ENCODE results near the gene HSFX2.
"Not testable (repeated sequence)": the region's sequence is repeated elsewhere in the genome, so short reads cannot be mapped to it uniquely, and the experiment has no call there.

HSFX2 gene, protein sequence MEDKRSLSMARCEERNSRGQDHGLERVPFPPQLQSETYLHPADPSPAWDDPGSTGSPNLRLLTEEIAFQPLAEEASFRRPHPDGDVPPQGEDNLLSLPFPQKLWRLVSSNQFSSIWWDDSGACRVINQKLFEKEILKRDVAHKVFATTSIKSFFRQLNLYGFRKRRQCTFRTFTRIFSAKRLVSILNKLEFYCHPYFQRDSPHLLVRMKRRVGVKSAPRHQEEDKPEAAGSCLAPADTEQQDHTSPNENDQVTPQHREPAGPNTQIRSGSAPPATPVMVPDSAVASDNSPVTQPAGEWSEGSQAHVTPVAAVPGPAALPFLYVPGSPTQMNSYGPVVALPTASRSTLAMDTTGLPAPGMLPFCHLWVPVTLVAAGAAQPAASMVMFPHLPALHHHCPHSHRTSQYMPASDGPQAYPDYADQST

DNA sequence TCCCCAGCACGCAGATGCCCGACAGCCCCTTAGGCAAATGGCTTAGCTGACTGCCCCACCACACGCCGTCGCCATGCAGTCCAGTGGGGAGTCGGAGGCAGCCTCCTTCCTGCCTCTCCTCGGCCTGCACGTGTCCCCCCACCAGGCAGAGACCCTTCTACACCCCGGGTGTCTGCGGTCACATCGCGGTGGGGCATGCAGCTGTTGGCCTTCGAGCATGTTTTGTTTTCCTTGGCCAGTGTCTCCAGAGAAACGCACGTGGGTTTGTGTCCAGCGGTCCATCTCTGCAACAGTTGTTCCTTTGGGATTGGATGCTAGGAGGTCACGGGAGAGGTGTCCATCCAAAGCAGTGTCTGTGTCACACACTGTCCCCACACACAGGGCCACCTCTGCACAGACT is at the start of gene HSFX2:
Gene HSFX2, minus strand, starts transcription at position 101 of the 400 bp plus-strand sequence. CDS start 614 bp downstream, outside the sequence.
- in situ Hi-C loops (cut with MboI; ENCODE audit: low sequenced_read_pairs): not testable (repeated sequence)

DNA sequence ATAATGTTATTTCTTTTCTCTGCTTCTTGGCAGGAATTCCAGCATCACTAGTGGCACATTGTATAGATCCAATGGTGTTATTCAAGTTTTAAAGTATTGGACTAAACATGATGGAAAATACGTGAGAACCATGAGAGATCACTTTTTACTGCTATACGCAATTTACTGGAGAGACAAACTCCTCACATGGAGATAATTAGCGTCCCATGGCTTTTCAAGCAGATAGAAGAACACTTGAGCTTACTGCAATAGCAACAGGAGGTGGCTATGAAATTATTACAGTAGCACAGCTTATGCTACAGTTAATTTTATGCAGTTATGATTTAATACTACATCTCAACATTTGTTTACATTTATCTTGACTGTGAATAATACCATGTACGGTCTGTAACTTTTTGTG is 48.4 kb upstream of the HSFX2 start:
- in situ Hi-C loops (cut with MboI; ENCODE audit: low sequenced_read_pairs): no loop called here

DNA sequence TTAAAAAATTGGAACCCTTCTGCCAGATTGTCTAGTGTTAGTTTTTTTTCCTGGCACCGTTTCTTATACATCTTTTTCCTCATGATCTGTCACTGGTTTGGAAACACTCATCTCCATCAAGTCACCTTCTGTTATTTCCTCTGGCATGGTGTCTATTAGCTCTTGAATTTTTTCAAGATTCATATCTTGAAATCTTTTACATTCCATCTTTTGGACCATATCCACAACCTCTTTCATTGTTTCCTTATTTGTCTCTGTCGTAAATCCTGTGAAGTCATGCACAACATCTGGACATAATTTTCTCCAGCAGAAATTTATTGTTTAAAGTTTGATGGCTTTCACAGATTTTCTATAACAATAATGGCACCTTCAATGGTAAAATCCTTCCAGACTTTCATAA is 46.7 kb upstream of the HSFX2 start:
- in situ Hi-C loops (cut with MboI; ENCODE audit: low sequenced_read_pairs): no loop called here

DNA sequence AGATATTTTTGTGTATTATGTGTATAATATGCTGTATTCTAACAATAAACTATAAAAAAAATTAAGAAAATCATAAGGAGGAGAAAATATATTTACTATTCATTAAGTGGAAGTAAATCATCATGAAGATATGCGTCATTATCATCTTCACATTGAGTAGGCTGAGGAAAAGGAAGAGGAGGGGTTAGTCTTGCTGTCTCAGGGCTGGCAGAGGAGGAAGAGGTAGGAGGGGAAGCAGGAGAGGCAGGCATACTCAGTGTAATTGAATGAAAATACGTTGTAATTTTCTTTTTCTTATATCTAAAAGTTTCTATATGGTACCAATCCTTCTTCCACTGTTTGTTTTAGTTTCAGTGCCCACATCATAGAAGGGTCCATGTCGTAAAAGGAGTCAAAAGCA is 46.3 kb upstream of the HSFX2 start:
- in situ Hi-C loops (cut with MboI; ENCODE audit: low sequenced_read_pairs): no loop called here

DNA sequence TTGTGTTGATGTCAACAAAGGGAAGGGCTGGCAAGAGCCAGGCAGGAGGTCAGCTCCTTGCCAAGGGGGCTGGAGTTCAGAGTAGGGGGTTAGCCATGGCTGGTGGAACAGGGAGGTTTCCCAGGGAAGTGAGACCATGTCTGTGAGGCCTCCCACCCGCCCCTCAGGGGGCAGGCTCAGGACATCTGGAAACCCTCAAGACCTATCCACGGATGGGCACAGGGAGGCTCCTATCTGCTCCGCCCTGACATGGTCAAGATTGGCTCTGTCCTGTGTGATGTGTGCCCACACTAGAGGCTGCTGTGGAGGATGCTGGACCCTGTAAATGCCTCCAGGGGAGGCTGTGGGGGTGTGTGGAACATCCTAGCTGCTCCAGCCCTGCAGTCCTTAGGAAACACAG is 44.5 kb upstream of the HSFX2 start:
- in situ Hi-C loops (cut with MboI; ENCODE audit: low sequenced_read_pairs): no loop called here

DNA sequence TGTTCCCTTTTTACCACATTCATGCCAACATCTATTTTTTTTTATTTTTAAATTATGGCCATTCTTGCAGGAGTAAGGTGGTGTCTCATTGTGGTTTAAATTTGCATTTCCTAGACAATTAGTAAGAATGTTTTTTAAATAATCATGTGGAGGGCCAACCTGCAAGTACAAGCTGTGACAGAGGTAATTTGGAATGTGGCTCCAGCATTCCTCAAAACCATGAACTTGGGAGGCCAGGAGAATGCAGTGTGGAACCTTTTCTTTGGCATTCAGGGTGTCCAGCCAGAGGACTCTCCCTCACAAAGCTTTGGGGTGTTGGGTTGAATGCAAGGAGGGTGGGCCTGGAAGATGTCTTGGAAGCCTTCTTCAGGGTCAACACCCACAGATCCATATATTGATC is 43.7 kb upstream of the HSFX2 start:
- in situ Hi-C loops (cut with MboI; ENCODE audit: low sequenced_read_pairs): no loop called here

DNA sequence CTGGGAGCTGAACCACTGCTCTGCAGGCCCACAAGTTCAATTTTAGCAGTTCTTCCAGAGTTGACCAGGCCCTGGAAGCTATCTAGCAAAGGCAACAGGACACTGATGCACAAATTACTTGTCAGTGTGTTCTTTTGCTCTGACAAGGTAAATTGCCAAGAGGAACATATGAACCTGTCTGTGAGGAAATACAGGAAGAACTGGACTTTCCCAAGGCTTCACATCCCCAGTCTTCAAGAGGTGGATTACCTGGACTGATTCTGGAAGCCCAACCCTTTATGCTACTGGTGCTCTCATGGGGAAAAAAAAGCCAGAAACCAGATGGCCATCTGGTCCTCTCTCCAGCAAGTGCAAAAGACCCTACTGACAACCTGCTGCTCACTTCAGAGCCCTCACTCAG is 38.4 kb upstream of the HSFX2 start:
- in situ Hi-C loops (cut with MboI; ENCODE audit: low sequenced_read_pairs): no loop called here

DNA sequence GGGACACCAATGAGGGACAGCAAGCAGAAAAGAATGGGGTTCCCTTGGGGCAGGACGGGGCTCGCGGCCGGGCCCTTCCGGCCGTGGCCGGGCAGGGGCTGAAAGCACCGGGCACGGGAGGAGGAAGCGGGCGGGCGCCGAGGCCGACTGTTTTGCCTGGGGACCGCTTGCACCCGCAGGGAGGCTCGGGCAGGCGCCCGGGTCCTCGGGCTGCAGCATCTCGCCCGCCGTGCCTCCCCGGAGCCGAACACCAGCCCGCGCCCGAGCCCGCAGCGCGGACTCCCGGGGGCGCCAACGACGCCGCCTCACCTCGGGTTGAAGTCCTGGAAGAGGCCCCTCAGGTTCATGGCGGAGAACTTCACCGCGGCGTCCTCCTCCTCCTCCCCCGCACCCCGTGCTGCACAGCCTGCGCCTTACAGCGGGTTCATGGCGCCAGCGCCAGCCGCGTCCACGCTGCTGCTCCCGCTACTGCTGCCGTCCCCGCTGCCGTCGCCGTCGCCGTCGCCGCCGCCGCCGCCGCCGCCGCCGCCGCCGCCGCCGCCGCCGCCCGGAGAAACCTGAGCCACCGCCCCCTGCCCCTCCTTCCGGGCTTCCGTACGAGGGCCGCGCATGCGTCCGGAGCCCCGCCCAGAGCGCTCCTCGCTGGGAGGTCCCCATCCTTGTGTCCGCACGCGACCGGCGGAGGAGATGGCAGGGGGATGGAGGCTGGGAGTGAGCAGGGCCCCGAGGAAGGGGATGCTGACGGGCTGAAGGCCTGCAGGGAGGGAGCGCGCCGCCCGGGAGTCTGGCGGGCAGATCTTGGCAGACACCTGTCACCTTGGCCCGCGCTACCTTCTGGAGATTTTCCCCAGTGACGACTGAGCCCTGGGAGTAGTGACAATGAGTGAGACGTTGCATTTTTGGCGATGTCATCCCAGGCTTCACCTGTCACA is 36.4 kb upstream of the HSFX2 start, which contains the start of gene TMEM185A:
Gene TMEM185A, minus strand, starts transcription at position 559 of the 932 bp plus-strand sequence. Its CDS starts 212 bp downstream, at position 347.
- in situ Hi-C loops (cut with MboI; ENCODE audit: low sequenced_read_pairs): no loop called here

DNA sequence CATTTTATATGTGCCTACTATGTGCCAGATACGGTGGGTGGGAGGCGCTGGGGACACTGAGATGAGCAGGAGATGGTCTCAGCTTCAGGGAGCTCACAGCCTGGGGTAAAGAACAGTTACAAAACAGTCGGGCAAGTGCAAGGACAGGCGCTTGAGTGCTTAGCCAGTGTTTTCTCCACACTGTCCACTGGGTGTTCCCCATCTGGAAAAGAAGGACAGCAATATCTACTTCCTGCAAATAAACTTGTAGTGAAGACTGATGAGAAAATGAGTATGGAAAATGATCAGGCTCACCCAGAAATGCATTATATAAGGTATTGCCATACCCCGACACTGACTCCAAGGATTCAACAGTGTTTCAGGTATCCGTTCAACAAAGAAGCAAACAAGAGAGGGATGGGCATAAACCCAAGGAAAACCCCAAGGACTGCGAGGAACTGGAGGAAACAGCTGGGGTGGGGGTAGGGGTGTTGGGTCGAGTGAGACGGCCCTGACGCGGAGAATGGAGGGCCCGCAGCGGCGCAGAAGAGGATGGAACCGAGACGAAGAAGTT is 35.6 kb upstream of the HSFX2 start:
- in situ Hi-C loops (cut with MboI; ENCODE audit: low sequenced_read_pairs): no loop called here

DNA sequence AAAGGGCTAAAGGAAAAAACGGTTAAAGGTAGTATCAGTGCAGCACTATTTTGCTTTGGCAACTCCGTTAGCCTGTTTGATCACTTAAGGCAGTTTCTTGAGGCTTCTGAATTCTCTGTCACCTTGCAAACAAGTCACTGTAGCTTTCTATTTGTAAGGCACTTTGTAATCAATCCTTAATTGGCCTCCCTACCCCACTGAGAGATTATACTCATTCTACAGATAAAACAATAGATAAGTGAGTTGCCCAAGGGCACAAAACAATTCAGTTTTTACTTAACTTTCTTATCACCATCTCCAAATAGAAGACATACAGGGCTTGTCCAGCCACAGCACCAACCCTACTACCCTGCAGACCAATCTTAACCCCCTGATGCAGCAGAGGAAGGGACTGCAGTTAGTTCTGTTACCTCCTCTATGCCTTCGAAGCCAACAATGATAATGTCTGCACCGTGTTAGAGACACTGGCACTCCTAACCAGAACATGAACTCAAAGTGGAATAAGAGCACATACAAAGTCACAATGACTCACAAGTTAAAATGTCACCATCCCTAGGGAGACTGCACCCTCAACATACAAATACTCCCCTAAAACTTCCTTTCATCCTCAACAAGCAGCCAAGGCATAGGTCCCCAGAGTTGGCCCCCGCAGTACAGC is 34.7 kb upstream of the HSFX2 start:
- in situ Hi-C loops (cut with MboI; ENCODE audit: low sequenced_read_pairs): no loop called here

DNA sequence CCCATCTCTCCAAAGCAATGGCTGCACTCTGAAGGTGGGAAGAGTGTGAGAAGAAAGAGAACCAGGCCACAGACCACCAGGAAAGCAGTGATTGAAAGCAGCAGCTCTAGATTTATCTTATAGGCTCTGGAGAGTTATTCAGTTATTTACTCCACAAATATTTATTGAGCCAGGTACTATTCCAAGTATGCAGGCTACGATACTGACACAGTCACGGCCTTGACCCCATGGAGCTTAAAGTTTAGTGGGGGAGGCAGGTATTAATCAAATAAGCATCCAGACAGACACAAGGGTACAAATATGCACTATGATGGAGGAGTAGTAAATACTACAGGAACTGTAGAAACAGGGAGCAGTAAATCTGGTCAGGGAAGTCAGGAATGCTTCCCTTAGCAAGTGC is 33.7 kb upstream of the HSFX2 start:
- in situ Hi-C loops (cut with MboI; ENCODE audit: low sequenced_read_pairs): no loop called here

DNA sequence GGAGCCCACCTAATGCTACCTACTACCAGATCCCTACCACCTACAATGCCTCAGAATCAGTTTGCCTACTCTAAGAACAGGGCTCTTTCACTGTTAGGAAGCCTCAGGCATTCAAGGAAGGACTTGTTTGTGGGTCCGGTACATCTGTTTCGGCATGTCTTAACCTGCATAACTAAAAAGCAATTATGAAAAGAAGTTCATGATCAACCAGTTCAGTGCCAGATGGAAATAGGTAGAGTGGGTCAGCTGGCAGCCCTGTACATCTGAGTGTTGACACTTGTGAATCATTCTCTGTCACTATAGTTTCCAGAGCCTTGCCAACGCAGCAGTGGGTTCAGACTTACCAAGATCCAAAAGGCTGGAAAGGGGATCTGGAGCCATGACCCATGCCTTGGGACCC is 33.2 kb upstream of the HSFX2 start:
- in situ Hi-C loops (cut with MboI; ENCODE audit: low sequenced_read_pairs): no loop called here

DNA sequence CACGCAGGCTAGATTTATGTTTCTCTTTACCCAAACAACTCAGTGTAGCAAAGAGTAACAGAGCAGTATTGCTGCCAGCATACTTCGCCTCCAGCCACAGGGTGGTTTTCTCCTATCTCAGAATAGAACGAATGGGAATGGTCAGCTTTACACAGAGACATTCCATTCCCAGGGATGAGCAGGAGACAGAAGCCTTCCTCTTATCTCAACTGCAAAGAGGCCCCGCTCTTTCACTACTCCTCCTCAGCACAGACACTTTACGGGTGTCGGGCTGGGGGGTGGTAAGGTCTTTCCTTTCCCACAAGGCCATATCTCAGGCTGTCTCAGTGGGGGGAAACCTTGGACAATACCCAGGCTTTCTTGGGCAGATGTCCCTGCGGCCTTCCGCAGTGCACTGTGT is 31.7 kb upstream of the HSFX2 start:
- in situ Hi-C loops (cut with MboI; ENCODE audit: low sequenced_read_pairs): not testable (repeated sequence)

DNA sequence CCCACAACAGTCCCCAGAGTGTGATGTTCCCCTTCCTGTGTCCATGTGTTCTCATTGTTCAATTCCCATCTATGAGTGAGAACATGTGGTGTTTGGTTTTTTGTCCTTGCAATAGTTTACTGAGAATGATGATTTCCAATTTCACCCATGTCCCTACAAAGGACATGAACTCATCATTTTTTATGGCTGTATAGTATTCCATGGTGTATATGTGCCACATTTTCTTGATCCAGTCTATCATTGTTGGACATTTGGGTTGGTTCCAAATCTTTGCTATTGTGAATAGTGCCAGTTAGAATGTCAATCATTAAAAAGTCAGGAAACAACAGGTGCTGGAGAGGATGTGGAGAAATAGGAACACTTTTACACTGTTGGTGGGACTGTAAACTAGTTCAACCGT is 24.5 kb upstream of the HSFX2 start:
- in situ Hi-C loops (cut with MboI; ENCODE audit: low sequenced_read_pairs): not testable (repeated sequence)

DNA sequence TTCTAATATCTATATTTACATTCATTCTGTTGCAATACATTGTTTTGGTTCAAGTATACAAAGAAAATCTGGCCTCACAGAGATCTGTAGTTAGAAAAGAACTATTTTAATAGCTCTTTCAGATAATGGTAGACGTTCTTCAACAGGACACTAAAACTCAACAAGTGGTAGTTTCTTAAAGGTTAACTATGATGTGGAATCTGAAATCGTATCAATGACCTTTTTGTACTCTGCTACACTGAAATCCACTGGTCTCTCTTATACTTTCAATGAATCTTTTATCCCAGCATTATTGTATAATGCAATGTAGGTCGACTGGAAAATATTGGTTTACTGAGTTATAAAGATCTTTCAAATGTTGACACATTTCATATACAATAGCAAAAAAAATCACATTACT is 23.8 kb upstream of the HSFX2 start:
- in situ Hi-C loops (cut with MboI; ENCODE audit: low sequenced_read_pairs): no loop called here

DNA sequence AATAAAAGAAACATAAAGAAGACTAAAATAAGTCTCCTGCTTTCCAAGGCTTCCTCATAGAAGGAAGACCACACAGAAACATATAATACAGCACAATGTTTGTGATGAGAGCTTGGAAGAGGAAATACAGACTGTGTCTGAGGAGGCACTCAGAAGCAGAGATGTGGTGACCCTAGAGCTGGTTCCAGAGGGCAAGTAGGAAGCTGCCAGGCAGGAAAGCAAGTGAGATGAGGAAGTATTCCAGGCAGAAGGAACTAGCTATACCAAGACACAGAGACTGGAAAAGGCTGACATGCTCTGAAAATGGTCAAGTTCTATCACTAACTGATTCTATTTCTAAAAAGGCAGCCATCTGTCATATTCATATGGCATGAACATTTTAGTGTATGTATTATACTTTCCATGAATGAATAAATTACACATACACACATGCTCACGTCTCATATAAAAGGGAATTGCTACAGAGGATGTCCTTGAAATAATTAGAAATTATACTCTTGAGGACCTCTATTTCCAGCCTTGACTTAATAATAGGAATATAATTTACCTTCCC is 16.6 kb upstream of the HSFX2 start:
- in situ Hi-C loops (cut with MboI; ENCODE audit: low sequenced_read_pairs): no loop called here

DNA sequence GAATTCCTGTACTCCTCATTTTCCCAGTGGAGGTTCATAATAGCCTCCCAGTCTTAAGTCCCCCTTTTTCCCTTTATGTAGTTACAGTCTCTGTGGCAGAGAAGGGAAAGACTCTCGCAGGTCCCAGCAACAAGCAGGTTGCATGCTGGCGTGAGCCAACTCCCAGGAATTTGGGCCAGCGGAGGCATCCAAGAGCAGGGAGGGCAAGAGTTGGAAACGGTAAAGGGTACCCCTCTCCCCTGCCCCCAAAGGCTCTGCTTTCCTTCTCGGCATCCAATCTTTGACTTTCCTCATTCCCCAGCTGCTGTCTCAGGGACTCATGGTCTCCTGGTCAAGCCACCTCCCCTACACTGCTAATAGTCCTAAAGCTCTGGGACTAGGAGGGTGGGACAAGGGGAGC is 15.4 kb upstream of the HSFX2 start:
- in situ Hi-C loops (cut with MboI; ENCODE audit: low sequenced_read_pairs): no loop called here

DNA sequence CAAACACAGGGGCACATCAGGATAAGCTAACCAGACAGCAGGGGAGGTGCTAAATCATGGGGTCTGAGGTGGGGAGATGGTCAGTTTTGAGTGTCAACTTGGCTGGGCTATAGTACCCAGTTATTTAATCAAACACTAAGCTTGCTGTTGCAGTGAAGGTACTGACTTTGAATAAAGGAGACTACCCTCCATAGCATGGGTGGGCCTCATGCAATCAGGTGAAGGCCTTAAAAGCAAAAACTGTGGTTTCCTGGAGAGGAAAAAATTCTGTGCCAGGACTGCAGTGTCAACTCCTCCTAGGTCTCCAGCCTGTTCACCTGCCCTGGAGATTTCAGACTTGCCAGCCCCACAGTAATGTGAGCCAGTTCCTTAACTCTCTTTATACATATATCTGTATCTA is 12.6 kb upstream of the HSFX2 start:
- in situ Hi-C loops (cut with MboI; ENCODE audit: low sequenced_read_pairs): no loop called here

DNA sequence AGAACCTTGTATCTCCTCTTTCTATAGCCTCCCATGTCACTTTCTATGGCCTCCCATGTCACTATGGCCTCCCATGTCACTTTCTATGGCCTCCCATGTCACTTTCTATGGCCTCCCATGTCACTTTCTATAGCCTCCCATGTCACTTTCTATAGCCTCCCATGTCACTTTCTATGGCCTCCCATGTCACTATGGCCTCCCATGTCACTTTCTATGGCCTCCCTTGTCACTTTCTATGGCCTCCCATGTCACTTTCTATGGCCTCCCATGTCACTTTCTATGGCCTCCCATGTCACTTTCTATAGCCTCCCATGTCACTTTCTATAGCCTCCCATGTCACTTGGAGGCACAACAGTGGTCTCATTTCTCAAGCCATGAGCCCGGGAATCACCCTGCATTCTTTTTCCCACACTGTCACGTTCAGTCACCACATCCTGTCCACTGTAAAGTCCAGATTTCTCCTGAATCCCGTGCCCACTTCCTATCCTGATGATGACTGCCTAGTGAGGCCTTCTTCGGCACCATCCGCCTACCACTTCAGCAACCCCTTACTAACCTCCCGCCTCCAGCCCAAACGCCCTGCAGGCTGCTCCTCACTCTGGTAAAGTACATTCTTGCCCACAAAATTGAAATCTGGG is 10.3 kb upstream of the HSFX2 start:
- in situ Hi-C loops (cut with MboI; ENCODE audit: low sequenced_read_pairs): not testable (repeated sequence)

DNA sequence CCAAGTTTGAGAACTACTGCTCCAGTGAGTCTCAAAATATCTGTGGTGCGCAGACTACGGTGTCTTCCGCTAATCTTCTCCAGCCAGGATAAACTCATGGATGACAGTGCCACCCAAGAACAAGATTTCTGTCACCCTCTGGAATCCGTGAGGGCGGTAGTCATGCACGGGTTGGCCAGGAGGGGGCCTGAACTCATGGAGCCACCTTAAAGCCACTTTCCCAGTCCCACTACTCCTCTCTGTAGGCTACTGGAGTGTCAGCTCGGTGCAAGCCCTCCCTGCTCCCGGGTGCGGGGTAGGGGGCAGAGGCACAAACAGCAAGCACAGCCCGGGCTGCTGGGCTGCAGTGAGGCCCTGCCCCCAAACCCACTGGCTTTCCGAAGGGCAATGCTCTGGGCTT is 3.5 kb upstream of the HSFX2 start:
- in situ Hi-C loops (cut with MboI; ENCODE audit: low sequenced_read_pairs): not testable (repeated sequence)

Measured in HL-60/S4 (cell line).